Mesothelial cell of epicardium (in vitro differentiated cells): ENCODE data around the gene ADCY2. TPM values are rescaled to one million over a fixed set of nuclear protein-coding genes. Genes with fewer than 3 reads are reported as not detected.

ENCODE experiments used
- DNase-seq, 2 experiments: peaks; one replicate each; pipeline ENCODE4 v3.0.0; 2021; ENCODE audit warnings: low spot score in 2 of 2; ENCODE audit not compliant: unreplicated experiment in 2 of 2
- H3K27ac Mint-ChIP-seq: 2 replicates; pipeline ENCODE4 v1.8.0; 2021; ENCODE audit warnings: mixed read lengths
- H3K27me3 Mint-ChIP-seq: 2 replicates; pipeline ENCODE4 v1.8.0; 2021; ENCODE audit warnings: low read depth, mixed read lengths
- H3K36me3 Mint-ChIP-seq: 2 replicates; pipeline ENCODE4 v1.8.0; 2021; ENCODE audit warnings: mixed read lengths
- H3K4me1 Mint-ChIP-seq: 2 replicates; pipeline ENCODE4 v1.8.0; 2021; ENCODE audit warnings: mixed read lengths
- H3K4me3 Mint-ChIP-seq: 2 replicates; pipeline ENCODE4 v1.8.0; 2021; ENCODE audit warnings: mild to moderate bottlenecking, moderate library complexity, mixed read lengths
- H3K9me3 Mint-ChIP-seq: 2 replicates; pipeline ENCODE4 v1.8.0; 2021; ENCODE audit warnings: mixed read lengths
- total RNA-seq: library from RNA; stranded (reverse); gene quantifications from 3 replicates; pipeline ENCODE4 v1.2.1, GENCODE V29; 2021
- TF ChIP-seq, protein P1 (sequence below): fragments of 200-600 bp; sonication (generic); IDR thresholded peaks from one replicate; pipeline ENCODE4 v1.5.0; 2021; ENCODE audit warnings: antibody characterized with exemption; ENCODE audit not compliant: unreplicated experiment

The ADCY2 gene
- total RNA-seq, 1 donor from 2014 or later, result 3.0 TPM

DNA sequence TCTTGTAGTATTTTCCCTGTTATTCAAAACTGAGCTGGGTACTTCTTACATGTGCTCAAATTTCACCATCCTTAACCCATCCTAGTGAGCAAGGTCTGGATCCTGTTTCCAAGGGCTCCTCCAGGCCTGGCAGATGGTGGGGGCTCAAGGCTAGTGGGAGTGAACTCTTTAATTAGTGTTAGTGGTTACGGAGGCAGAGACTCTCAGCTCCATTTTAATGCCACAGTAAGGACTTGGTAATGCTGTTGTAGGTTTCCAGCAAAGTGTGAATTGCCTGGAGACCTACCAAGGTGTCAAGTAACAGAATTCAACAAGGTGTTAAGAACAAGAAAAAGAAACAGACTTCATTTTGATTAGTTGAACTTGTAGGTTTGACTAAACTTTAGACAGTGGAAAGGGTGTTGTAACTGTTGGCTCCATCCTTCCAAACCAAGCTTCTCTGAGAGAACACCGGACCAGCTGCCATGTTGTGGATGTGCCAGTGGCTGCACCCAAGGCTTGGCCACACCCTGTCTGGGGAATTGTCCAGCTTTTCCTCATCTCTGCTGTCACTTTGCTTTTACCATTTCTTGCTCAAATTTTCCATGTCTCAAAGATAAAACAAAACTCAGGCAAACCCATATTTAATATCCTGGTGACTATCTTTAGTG lies 98.7 kb downstream of the ADCY2 start:
- no peak overlapping the region for H3K4me3 Mint-ChIP-seq
- H3K27me3 Mint-ChIP-seq, result no peaks in the 10 kb centered on the region
- peaks cover 2% of the 10 kb centered on the region for H3K9me3 Mint-ChIP-seq
- H3K36me3 Mint-ChIP-seq, result no peaks in the 10 kb centered on the region
- TF ChIP-seq, protein P1, sequence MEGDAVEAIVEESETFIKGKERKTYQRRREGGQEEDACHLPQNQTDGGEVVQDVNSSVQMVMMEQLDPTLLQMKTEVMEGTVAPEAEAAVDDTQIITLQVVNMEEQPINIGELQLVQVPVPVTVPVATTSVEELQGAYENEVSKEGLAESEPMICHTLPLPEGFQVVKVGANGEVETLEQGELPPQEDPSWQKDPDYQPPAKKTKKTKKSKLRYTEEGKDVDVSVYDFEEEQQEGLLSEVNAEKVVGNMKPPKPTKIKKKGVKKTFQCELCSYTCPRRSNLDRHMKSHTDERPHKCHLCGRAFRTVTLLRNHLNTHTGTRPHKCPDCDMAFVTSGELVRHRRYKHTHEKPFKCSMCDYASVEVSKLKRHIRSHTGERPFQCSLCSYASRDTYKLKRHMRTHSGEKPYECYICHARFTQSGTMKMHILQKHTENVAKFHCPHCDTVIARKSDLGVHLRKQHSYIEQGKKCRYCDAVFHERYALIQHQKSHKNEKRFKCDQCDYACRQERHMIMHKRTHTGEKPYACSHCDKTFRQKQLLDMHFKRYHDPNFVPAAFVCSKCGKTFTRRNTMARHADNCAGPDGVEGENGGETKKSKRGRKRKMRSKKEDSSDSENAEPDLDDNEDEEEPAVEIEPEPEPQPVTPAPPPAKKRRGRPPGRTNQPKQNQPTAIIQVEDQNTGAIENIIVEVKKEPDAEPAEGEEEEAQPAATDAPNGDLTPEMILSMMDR, result no peak
- no peak for DNase-seq
- H3K27ac Mint-ChIP-seq, result no peak overlapping the region
- H3K4me1 Mint-ChIP-seq, result no peaks in the 10 kb centered on the region

DNA sequence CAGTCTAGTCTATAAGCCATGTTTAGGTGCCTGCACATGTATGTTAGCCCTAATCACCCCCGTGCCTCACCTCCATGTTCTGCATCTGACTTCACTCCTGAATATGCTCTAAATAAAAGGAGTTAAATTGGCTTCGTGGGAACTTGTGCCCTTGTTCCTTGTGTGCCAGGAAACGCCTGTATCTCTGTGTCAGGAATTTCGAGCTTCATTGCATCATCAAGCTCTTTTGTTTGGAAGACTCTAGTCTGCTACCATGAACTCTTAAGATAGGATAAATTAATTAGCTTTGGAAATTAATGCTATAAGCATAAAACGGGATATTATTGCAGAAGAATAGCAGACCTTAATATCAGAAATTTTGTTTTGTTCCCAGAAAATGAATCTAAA lies 99.2 kb downstream of the ADCY2 start:
- H3K4me3 Mint-ChIP-seq, result no peak overlapping the region
- no peak for DNase-seq
- H3K27ac Mint-ChIP-seq, result no peak overlapping the region
- H3K27me3 Mint-ChIP-seq, result no peaks in the 10 kb centered on the region
- no peaks in the 10 kb centered on the region for H3K4me1 Mint-ChIP-seq
- TF ChIP-seq, protein P1, result no peak
- no peaks in the 10 kb centered on the region for H3K9me3 Mint-ChIP-seq
- no peaks in the 10 kb centered on the region for H3K36me3 Mint-ChIP-seq

DNA sequence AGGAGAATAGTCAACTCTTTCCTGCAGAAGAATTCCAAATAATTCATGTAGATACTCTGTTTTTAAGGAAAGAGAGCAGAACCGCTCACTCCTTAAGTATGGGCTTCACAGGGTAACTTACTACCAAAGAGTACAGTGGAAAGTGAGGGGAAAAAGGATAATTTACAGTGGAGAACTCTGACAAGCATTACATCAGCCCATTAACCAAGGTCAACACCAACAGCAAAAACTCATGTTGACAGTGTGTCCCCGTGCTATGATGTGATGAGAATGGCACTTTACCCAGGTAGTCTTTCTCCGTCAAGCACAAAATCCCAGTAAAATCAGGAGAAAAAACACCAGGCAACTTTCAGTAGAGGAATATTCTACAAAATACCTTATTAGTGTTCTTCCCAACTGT lies 104.3 kb downstream of the ADCY2 start:
- no peaks in the 10 kb centered on the region for H3K36me3 Mint-ChIP-seq
- no peak for DNase-seq
- no peak overlapping the region for H3K4me3 Mint-ChIP-seq
- TF ChIP-seq, protein P1, result no peak
- H3K9me3 Mint-ChIP-seq, result no peaks in the 10 kb centered on the region
- no peaks in the 10 kb centered on the region for H3K27me3 Mint-ChIP-seq
- no peak overlapping the region for H3K27ac Mint-ChIP-seq
- H3K4me1 Mint-ChIP-seq, result no peaks in the 10 kb centered on the region

DNA sequence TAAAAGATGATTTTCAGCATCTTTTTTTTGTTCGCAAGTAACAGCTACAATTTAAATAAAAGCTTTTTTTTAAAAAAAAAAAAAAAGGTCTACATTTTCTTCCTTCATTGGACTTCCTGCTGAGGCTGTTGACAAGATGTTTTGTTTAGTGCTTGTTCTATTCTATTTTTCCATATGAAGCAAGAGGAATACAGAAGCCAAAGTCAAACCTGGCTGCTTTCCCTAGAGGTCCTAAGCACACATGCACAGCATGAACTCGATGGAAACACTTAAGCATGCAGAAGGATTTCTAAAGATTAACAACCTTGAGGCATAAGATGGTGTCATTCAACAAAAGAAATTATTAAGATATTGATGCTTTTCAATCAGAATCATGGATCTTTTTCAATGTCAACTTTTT lies 105.1 kb downstream of the ADCY2 start:
- DNase-seq, result no peak
- Mint-ChIP-seq H3K4me1 (no peaks in the 10 kb centered on the region), H3K9me3 (no peaks in the 10 kb centered on the region), H3K27ac (no peak overlapping the region), H3K4me3 (no peak overlapping the region), H3K36me3 (no peaks in the 10 kb centered on the region), H3K27me3 (no peaks in the 10 kb centered on the region)
- TF ChIP-seq, protein P1, result no peak

GRCh38 chr5:7503564-7503963 lies 107.6 kb downstream of the ADCY2 start:
- TF ChIP-seq, protein P1, result no peak
- no peak overlapping the region for H3K27ac Mint-ChIP-seq
- H3K27me3 Mint-ChIP-seq, result no peaks in the 10 kb centered on the region
- H3K9me3 Mint-ChIP-seq, result peaks cover 3% of the 10 kb centered on the region
- no peak overlapping the region for H3K4me3 Mint-ChIP-seq
- no peak for DNase-seq
- no peaks in the 10 kb centered on the region for H3K36me3 Mint-ChIP-seq
- no peaks in the 10 kb centered on the region for H3K4me1 Mint-ChIP-seq
